Measurements from ENCODE around the gene CDHR3. TPM values are rescaled to one million over a fixed set of nuclear protein-coding genes. Genes with fewer than 3 reads are reported as not detected.
"Not testable (repeated sequence)": the region's sequence is repeated elsewhere in the genome, so short reads cannot be mapped to it uniquely, and the experiment has no call there.

CDHR3 gene
- total and polyA plus RNA-seq, 8 donors = 0.86 to 3.7 (median 1.9) TPM

DNA sequence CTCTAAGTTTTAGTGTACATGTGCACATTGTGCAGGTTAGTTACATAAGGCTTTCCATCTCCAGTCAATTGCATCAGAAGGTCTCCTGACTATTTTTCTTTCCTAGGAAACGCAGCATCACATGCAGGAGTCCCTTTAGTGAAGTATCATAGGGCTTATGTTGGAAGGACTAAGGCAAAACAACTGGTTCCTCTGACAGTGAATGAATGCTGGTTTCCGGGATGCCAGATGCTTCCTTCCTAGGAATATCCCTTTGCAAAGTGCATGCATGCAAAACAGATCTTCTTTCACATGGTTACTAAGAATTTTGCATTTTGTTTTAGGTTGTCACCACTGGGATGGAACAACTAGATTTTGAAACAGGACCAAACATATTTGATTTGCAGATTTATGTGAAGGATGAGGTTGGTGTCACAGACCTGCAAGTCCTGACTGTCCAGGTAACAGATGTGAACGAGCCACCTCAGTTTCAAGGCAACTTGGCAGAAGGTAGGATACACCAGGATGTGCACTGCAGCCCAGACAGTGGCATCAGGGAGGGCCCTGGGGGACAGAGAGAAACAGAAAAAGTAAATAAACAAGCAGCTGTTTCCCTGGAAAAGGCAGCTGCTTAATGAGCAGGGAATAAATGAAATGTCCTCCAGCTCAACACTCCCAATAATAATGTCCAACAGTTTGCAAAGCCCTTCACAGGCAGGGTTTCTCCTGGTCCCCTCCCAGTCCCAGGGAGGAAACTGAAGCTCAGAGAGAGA, 17.8 kb downstream of the CDHR3 start:
- Histone ChIP-seq H3K9me3 (no peaks in the 10 kb centered on the region), H3K36me3 (no peaks in the 10 kb centered on the region), H3K27ac (no peak overlapping the region), H3K27me3 (no peaks in the 10 kb centered on the region), H3K4me1 (peaks cover 0 to 4% (median 0%) of the 10 kb centered on the region in 3 donors), H3K4me3 (no peak overlapping the region)
- TF ChIP-seq, protein P1, sequence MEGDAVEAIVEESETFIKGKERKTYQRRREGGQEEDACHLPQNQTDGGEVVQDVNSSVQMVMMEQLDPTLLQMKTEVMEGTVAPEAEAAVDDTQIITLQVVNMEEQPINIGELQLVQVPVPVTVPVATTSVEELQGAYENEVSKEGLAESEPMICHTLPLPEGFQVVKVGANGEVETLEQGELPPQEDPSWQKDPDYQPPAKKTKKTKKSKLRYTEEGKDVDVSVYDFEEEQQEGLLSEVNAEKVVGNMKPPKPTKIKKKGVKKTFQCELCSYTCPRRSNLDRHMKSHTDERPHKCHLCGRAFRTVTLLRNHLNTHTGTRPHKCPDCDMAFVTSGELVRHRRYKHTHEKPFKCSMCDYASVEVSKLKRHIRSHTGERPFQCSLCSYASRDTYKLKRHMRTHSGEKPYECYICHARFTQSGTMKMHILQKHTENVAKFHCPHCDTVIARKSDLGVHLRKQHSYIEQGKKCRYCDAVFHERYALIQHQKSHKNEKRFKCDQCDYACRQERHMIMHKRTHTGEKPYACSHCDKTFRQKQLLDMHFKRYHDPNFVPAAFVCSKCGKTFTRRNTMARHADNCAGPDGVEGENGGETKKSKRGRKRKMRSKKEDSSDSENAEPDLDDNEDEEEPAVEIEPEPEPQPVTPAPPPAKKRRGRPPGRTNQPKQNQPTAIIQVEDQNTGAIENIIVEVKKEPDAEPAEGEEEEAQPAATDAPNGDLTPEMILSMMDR (IDR thresholded peaks at IDR 0.05) = no peak
- ATAC-seq (no peak), DNase-seq (no peak), FAIRE-seq (no peak)
- intact Hi-C loops (cut with DNase I) = no loop called here
- 84 to 88% methylated on average over 3 of the region's 3 CpGs for WGBS, 2 donors

DNA sequence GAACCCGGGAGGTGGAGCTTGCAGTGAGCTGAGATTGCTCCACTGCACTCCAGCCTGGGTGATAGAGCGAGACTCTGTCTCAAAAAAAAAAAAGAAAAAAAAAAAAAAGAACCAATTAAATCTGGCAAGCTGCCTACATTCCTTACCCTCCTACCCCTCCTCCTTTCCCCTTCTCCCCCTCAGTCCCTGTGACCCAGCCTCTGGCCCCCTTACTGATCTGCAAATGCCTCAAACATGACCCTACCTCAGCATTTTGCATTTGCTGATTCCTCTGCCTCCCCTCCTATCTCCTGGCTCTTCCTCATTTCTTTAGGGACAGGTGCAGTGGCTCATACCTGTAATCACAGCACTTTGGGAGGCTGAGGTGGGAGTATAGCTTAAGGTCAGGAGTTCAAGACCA, 19.3 kb downstream of the CDHR3 start:
- Histone ChIP-seq H3K4me1 (peaks cover 0 to 4% (median 0%) of the 10 kb centered on the region in 3 donors), H3K36me3 (no peaks in the 10 kb centered on the region), H3K9me3 (no peaks in the 10 kb centered on the region), H3K27me3 (no peaks in the 10 kb centered on the region), H3K4me3 (no peak overlapping the region), H3K27ac (no peak overlapping the region)
- intact Hi-C loops (cut with DNase I) = no loop called here
- no peak for FAIRE-seq
- ATAC-seq = no peak
- no peak for DNase-seq
- TF ChIP-seq, protein P1 (IDR thresholded peaks at IDR 0.05) = no peak
- 83% methylated on average over 2 of the region's 2 CpGs; no CpG with 5 or more reads in 1 of the 2 donors for WGBS, 2 donors

GRCh38 chr7:105984808-105985207, 21.7 kb downstream of the CDHR3 start:
- DNase-seq; H3K27me3 ChIP-seq; H3K9me3 ChIP-seq; H3K27ac ChIP-seq; FAIRE-seq; H3K4me1 ChIP-seq; H3K4me3 ChIP-seq; intact Hi-C loops (cut with DNase I); H3K36me3 ChIP-seq; ATAC-seq: not testable (repeated sequence)
- 95 to 98% methylated on average over 6 of the region's 6 CpGs for WGBS, 2 donors

DNA sequence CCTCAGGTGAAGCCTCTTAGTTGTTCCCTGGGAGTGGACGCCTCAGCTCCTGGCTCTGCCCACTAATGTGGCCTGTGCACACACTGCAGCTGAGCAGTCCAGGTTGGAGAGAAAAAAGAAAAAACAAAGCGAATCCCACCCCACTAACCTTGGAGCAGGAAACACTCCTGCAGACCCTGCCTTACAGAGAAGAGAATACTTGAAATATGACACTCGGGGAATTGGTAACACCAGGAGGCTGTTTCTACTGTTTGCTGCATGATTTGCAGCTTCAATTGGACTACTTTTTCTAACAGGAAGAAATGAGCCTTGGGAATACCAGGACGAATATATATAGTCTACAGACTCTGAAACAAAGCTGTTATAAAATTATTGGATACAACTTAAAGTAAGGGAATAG, 22.2 kb downstream of the CDHR3 start:
- DNase-seq (no peak), FAIRE-seq (no peak), ATAC-seq (no peak)
- TF ChIP-seq, protein P1 (IDR thresholded peaks at IDR 0.05) = no peak
- intact Hi-C loops (cut with DNase I) = no loop called here
- no peaks in the 10 kb centered on the region for H3K27me3 ChIP-seq
- H3K4me3 ChIP-seq = no peak overlapping the region
- H3K4me1 ChIP-seq = no peaks in the 10 kb centered on the region
- H3K36me3 ChIP-seq = no peaks in the 10 kb centered on the region
- WGBS, 2 donors = 76 to 80% methylated on average over 4 of the region's 4 CpGs
- no peaks in the 10 kb centered on the region for H3K9me3 ChIP-seq
- H3K27ac ChIP-seq = no peak overlapping the region

GRCh38 chr7:105985672-105986215, 22.7 kb downstream of the CDHR3 start:
- FAIRE-seq (no peak), DNase-seq (no peak), ATAC-seq (no peak)
- Histone ChIP-seq H3K9me3 (no peaks in the 10 kb centered on the region), H3K27ac (no peak overlapping the region), H3K4me1 (no peaks in the 10 kb centered on the region), H3K4me3 (no peak overlapping the region), H3K36me3 (no peaks in the 10 kb centered on the region), H3K27me3 (no peaks in the 10 kb centered on the region)
- intact Hi-C loops (cut with DNase I) = no loop called here
- 92 to 94% methylated on average over 2 of the region's 2 CpGs for WGBS, 2 donors
- TF ChIP-seq, protein P1 (IDR thresholded peaks at IDR 0.05) = no peak
